Endothelial cell of umbilical vein (primary cell): Measurements from ENCODE around the gene TRABD. TPM values are rescaled to one million over a fixed set of nuclear protein-coding genes. Genes with fewer than 3 reads are reported as not detected.
"Not testable (repeated sequence)": the region's sequence is repeated elsewhere in the genome, so short reads cannot be mapped to it uniquely, and the experiment has no call there.

ENCODE experiments used
- BruUV-seq: library from RNA; stranded (reverse); fragments of 400-500 nt; replicated peaks from 2 replicates; lab custom pipeline; 2021; lab: Mats Ljungman, UMichigan
- CTCF ChIA-PET: fragments of 300-600, 350-600 bp; sonication (Branson Sonifier 250); formaldehyde crosslinking; loops from one replicate; lab custom pipeline; 2021; ENCODE audit warnings: antibody characterized with exemption, inconsistent platforms; lab: Charles Lee
- POLR2A ChIA-PET: fragments of 300-600, 350-600 bp; sonication (Branson Sonifier 250); formaldehyde crosslinking; loops from one replicate; lab custom pipeline; 2021; ENCODE audit warnings: antibody characterized with exemption, inconsistent platforms; lab: Charles Lee
- DNase-seq: peaks from one replicate; pipeline ENCODE4 v3.0.0-alpha.2; 2011; ENCODE audit warnings: low read depth, low spot score
- FAIRE-seq: peaks from 2 replicates; lab custom pipeline; 2011; peaks lifted over from hg19 to GRCh38; lab: Jason Lieb, UNC
- H2AFZ ChIP-seq: 2 replicates; pipeline ENCODE4 v1.6.0; 2012; ENCODE audit warnings: low read depth, low read length, control low read depth, inconsistent platforms
- H3K27ac ChIP-seq: 2 replicates; pipeline ENCODE4 v1.5.1; 2011; ENCODE audit warnings: low read depth, mild to moderate bottlenecking, control low read depth, low read length, moderate library complexity; ENCODE audit not compliant: insufficient read depth
- H3K27me3 ChIP-seq, 2 experiments: 2 replicates each; pipeline versions ENCODE4 v1.6.0 to v1.6.1; 2011; ENCODE audit warnings: low read length in 2 of 2, mixed read lengths in 1 of 2; ENCODE audit not compliant: control insufficient read depth in 2 of 2, insufficient read depth in 2 of 2
- H3K36me3 ChIP-seq, 2 experiments: 2 replicates in 1 of 2; 3 replicates in 1 of 2; pipeline ENCODE4 v1.5.1; 2011; ENCODE audit warnings: low read length in 2 of 2, mild to moderate bottlenecking in 1 of 2, moderate library complexity in 1 of 2; ENCODE audit not compliant: control insufficient read depth in 2 of 2, insufficient read depth in 2 of 2; ENCODE audit errors: extremely low read depth in 1 of 2
- H3K4me1 ChIP-seq: 3 replicates; pipeline ENCODE4 v1.5.1; 2011; ENCODE audit warnings: mild to moderate bottlenecking, low read length; ENCODE audit not compliant: control insufficient read depth, insufficient read depth; ENCODE audit errors: extremely low read depth
- H3K4me2 ChIP-seq: 2 replicates; pipeline ENCODE4 v1.6.1; 2011; ENCODE audit warnings: low read length, control low read depth, mixed read lengths; ENCODE audit not compliant: insufficient read depth
- H3K4me3 ChIP-seq, 3 experiments: fragments of 200-600 bp in 1 of 3; sonication (generic), shearing (Covaris generic) in 1 of 3; replicated peaks in 1 of 3; 2 replicates each; pipeline ENCODE4 v1.5.1; 2011 to 2016; ENCODE audit warnings: control low read depth in 3 of 3, low read length in 3 of 3, mild to moderate bottlenecking in 2 of 3, inconsistent platforms in 1 of 3, low read depth in 1 of 3, moderate library complexity in 1 of 3; ENCODE audit not compliant: insufficient read depth in 1 of 3
- H3K79me2 ChIP-seq: 2 replicates; pipeline ENCODE4 v1.6.0; 2012; ENCODE audit warnings: low read length, inconsistent platforms; ENCODE audit not compliant: control insufficient read depth, insufficient read depth
- H3K9ac ChIP-seq: replicated peaks from 2 replicates; pipeline ENCODE3; 2011; ENCODE audit warnings: low read length, control low read depth; ENCODE audit not compliant: insufficient read depth; ENCODE audit errors: extremely low read depth
- H3K9me1 ChIP-seq: replicated peaks from 3 replicates; pipeline ENCODE4 v1.6.0; 2011; ENCODE audit warnings: mild to moderate bottlenecking, low read length; ENCODE audit not compliant: control insufficient read depth, insufficient read depth; ENCODE audit errors: extremely low read depth
- H3K9me3 ChIP-seq: replicated peaks from 2 replicates; pipeline ENCODE4 v1.5.1; 2012; ENCODE audit warnings: low read length, inconsistent platforms; ENCODE audit not compliant: control insufficient read depth, insufficient read depth
- H4K20me1 ChIP-seq: replicated peaks from 2 replicates; pipeline ENCODE3; 2011; ENCODE audit warnings: mild to moderate bottlenecking, low read length; ENCODE audit not compliant: control insufficient read depth, insufficient read depth; ENCODE audit errors: extremely low read depth
- CTCF ChIP-seq, 2 donors: IDR thresholded peaks; 1 replicate in 1 of 2; 2 replicates in 1 of 2; pipeline ENCODE4 v1.5.1; 2011; ENCODE audit warnings: low read length in 2 of 2, mild to moderate bottlenecking in 2 of 2, moderate library complexity in 2 of 2, control low read depth in 1 of 2, inconsistent platforms in 1 of 2, low read depth in 1 of 2; ENCODE audit not compliant: insufficient read depth in 1 of 2; ENCODE audit errors: extremely low read depth in 1 of 2
- EZH2 ChIP-seq: IDR thresholded peaks from 2 replicates; pipeline ENCODE4 v1.6.1; 2012; ENCODE audit warnings: borderline replicate concordance, low read depth, mild to moderate bottlenecking, moderate library complexity, low read length, inconsistent platforms; ENCODE audit not compliant: severe bottlenecking
- FOS ChIP-seq: IDR thresholded peaks from 2 replicates; pipeline ENCODE4 v1.6.1; 2011; ENCODE audit warnings: mild to moderate bottlenecking, low read length, moderate library complexity, borderline replicate concordance; ENCODE audit not compliant: insufficient read depth
- GATA2 ChIP-seq: IDR thresholded peaks from 2 replicates; pipeline ENCODE4 v1.7.0; 2011; ENCODE audit warnings: low read depth, mild to moderate bottlenecking, moderate library complexity, mixed read lengths, low read length; ENCODE audit not compliant: insufficient read length, insufficient read depth
- JUN ChIP-seq: IDR thresholded peaks from 2 replicates; pipeline ENCODE4 v1.6.1; 2011; ENCODE audit warnings: borderline replicate concordance, low read depth; ENCODE audit not compliant: insufficient read length, insufficient read depth
- MAX ChIP-seq: IDR thresholded peaks from 2 replicates; pipeline ENCODE4 v1.6.1; 2011; ENCODE audit not compliant: insufficient read depth, insufficient read length
- MYC ChIP-seq: IDR thresholded peaks from one replicate; pipeline ENCODE4 v1.6.1; 2011; ENCODE audit warnings: mild to moderate bottlenecking, low read depth, low read length
- POLR2A ChIP-seq: IDR thresholded peaks from 2 replicates; pipeline ENCODE4 v1.6.1; 2012; ENCODE audit warnings: low read depth, mild to moderate bottlenecking, control low read depth, low read length
- POLR2AphosphoS5 ChIP-seq: IDR thresholded peaks from 2 replicates; pipeline ENCODE4 v1.6.1; 2012; ENCODE audit warnings: low read depth, mild to moderate bottlenecking, control low read depth, low read length, moderate library complexity; ENCODE audit not compliant: insufficient read depth
- dilution Hi-C: fragments of 300-500 bp; cut with MboI; formaldehyde crosslinking; loops from one replicate; pipeline ENCODE4 v1.15.0; 2019; ENCODE audit warnings: low sequenced_read_pairs; ENCODE audit not compliant: extremely low pct_ligation_motif_present
- intact Hi-C: fragments of 100-400 bp; cut with micrococcal nuclease; formaldehyde crosslinking; loops from one replicate; pipeline ENCODE4 v1.10.0; 2022
- polyA plus RNA-seq, 4 experiments: library from polyadenylated mRNA; depleted of rRNA in 3 of 4; stranded (reverse) in 3 of 4; unstranded in 1 of 4; fragments of >200 nt; gene quantifications; 2 replicates each; pipeline versions ENCODE4 v1.2.1 to v1.2.3, GENCODE V29; 2011 to 2012; ENCODE audit warnings: missing spikeins in 1 of 4
- total RNA-seq: library from RNA; stranded (reverse); gene quantifications from 2 replicates; pipeline ENCODE4 v1.2.3, GENCODE V29; 2021

TRABD gene
- total and polyA plus RNA-seq, 2 donors (not counting 3 experiments of a cell fraction or from before 2014, with no cell fraction given): 46.8 to 48.4 TPM

- no peak overlapping the region for H3K4me3 ChIP-seq
- no peak overlapping the region for H2AFZ ChIP-seq
- no peaks in the 10 kb centered on the region for H3K27me3 ChIP-seq
- DNase-seq (no peak), FAIRE-seq (no peak)
- no TSS peak for BruUV-seq
- TF ChIP-seq POLR2A (no peak), FOS (no peak), MAX (no peak), MYC (no peak), GATA2 (no peak), JUN (no peak), POLR2AphosphoS5 (no peak), EZH2 (no peak), CTCF (IDR thresholded peaks at IDR 0.05; ENCODE audit: extremely low read depth in 1 of 2, insufficient read depth in 1 of 2, low read depth in 1 of 2, low read length in 2 of 2) (no peak)
- H3K4me1 ChIP-seq: peaks cover 29% of the 10 kb centered on the region
- H3K79me2 ChIP-seq: peaks cover 25% of the 10 kb centered on the region
- H3K9me1 ChIP-seq: no peaks in the 10 kb centered on the region
- H3K9me3 ChIP-seq: no peaks in the 10 kb centered on the region
- intact Hi-C loops: loop anchor here (10.0 kb wide), 1 partner anchor 230 kb away; no protein-coding TSS in a partner anchor
- H4K20me1 ChIP-seq: no peaks in the 10 kb centered on the region
- H3K27ac ChIP-seq: no peak overlapping the region
- dilution Hi-C loops: no loop called here
- POLR2A ChIA-PET: no interaction called here
- CTCF ChIA-PET: no interaction called here
- H3K4me2 ChIP-seq: no peak overlapping the region
- H3K9ac ChIP-seq: no peak overlapping the region
- H3K36me3 ChIP-seq: peaks cover 2% of the 10 kb centered on the region in 2 experiments
Observed at GRCh38 chr22:50204571-50204970, 18.9 kb downstream of the TRABD start.

- H3K4me2 ChIP-seq, H3K9me1 ChIP-seq, H4K20me1 ChIP-seq, H2AFZ ChIP-seq, CTCF ChIA-PET, POLR2A ChIA-PET, FAIRE-seq, H3K9ac ChIP-seq, H3K9me3 ChIP-seq, BruUV-seq, DNase-seq, dilution Hi-C loops, H3K36me3 ChIP-seq, H3K27ac ChIP-seq, H3K27me3 ChIP-seq, H3K4me3 ChIP-seq: not testable (repeated sequence)
- Histone ChIP-seq H3K4me1 (peaks cover 24% of the 10 kb centered on the region), H3K79me2 (peaks cover 23% of the 10 kb centered on the region)
- intact Hi-C loops: loop anchor here (10.0 kb wide), 1 partner anchor 230 kb away; no protein-coding TSS in a partner anchor
Observed at GRCh38 chr22:50204998-50205397, 19.3 kb downstream of the TRABD start.
